ENCODE measurements around the gene CACNA1S. TPM values are rescaled to one million over a fixed set of nuclear protein-coding genes. Genes with fewer than 3 reads are reported as not detected.

CACNA1S gene
- total RNA-seq, 1 experiment from 2014 or later = not detected

DNA sequence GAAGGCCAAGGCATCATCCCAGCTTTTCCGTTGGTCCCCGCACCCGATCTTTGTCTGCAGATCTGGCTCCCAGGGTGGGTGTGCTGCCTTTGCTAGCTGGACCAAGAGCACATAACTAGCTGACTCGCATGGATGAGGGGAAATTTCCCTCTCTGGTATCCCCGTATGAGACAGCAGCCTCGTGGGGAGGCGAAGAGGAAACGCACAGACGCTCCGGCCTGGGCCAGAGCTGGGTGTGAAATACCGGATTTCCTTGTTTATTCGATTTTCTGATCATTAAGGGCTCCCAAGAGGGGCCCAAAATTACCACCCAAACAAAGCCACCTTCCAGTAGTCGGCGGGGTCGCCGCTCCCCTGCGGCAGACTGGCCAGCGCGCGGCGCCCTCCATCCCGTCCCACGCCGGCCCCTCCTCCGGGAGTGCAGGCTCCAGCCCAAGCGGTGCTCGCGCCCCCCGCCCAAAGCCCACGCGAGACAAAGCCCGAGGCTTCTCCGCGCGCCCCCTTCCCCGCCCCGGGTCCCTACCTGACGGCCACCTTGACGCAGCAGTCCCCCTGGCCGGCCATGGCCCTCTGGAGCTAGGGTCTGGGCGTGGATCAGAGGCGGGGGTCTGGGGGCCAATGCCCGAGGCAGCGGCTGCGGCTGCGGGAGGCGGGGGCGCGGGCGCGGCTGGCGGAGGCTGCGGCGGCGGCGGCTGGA, 89.3 kb downstream of the CACNA1S start:
- TF ChIP-seq, protein P1, sequence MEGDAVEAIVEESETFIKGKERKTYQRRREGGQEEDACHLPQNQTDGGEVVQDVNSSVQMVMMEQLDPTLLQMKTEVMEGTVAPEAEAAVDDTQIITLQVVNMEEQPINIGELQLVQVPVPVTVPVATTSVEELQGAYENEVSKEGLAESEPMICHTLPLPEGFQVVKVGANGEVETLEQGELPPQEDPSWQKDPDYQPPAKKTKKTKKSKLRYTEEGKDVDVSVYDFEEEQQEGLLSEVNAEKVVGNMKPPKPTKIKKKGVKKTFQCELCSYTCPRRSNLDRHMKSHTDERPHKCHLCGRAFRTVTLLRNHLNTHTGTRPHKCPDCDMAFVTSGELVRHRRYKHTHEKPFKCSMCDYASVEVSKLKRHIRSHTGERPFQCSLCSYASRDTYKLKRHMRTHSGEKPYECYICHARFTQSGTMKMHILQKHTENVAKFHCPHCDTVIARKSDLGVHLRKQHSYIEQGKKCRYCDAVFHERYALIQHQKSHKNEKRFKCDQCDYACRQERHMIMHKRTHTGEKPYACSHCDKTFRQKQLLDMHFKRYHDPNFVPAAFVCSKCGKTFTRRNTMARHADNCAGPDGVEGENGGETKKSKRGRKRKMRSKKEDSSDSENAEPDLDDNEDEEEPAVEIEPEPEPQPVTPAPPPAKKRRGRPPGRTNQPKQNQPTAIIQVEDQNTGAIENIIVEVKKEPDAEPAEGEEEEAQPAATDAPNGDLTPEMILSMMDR (conservative IDR thresholded peaks at IDR 0.05) = no peak
- Histone ChIP-seq H2BK5ac (ENCODE audit: insufficient read length, low read length) (no peak overlapping the region), H3K18ac (ENCODE audit: insufficient read length, low read depth, low read length) (no peak overlapping the region), H2BK12ac (ENCODE audit: insufficient read length, low read depth, low read length) (no peak overlapping the region), H3K79me2 (ENCODE audit: insufficient read depth, low read length) (no peaks in the 10 kb centered on the region), H3K56ac (ENCODE audit: insufficient read length, low read depth, low read length) (no peak overlapping the region), H3K79me1 (ENCODE audit: insufficient read depth, low read depth, low read length, poor library complexity, severe bottlenecking) (no peaks in the 10 kb centered on the region), H3K27ac (ENCODE audit: insufficient read length, low read depth, low read length) (no peak overlapping the region), H4K20me1 (ENCODE audit: control insufficient read depth, insufficient read depth, insufficient read length) (no peaks in the 10 kb centered on the region), H3K27me3 (ENCODE audit: insufficient read depth, low read length) (no peaks in the 10 kb centered on the region), H4K5ac (ENCODE audit: insufficient read length, low read depth, low read length) (no peak overlapping the region), H3K4ac (ENCODE audit: low read depth, low read length) (no peak overlapping the region), H3K9me3 (ENCODE audit: control insufficient read depth, low read depth, low read length) (no peaks in the 10 kb centered on the region), H3K14ac (ENCODE audit: insufficient read depth, low read length) (peak overlapping the region; percentile 14), H3K23me2 (ENCODE audit: insufficient read length, low read depth, low read length, poor library complexity, severe bottlenecking) (peaks cover 14% of the 10 kb centered on the region), H2AK5ac (ENCODE audit: insufficient read length, low read length) (no peak overlapping the region), H3K4me2 (ENCODE audit: insufficient read depth, insufficient read length, low read length) (peak overlapping the region; percentile 86), H2BK15ac (ENCODE audit: low read depth, low read length) (no peak overlapping the region), H3K23ac (ENCODE audit: insufficient read length, low read depth, low read length) (no peak overlapping the region), H4K8ac (replicated peaks; ENCODE audit: insufficient read length, low read depth, low read length) (no peak overlapping the region), H2BK120ac (ENCODE audit: low read depth, low read length, poor library complexity, severe bottlenecking) (no peak overlapping the region), H4K91ac (ENCODE audit: insufficient read length, low read depth, low read length) (no peak overlapping the region), H3K4me1 (ENCODE audit: insufficient read depth, low read length) (peaks cover 20% of the 10 kb centered on the region), H3T11ph (ENCODE audit: low read length) (no peak overlapping the region), H3K9ac (ENCODE audit: extremely low read depth, insufficient read length, low read length) (peak overlapping the region; percentile 25), H2BK20ac (ENCODE audit: low read depth, low read length, poor library complexity, severe bottlenecking) (no peak overlapping the region), H2AFZ (ENCODE audit: low read length) (no peak overlapping the region)
- H3K27ac Mint-ChIP-seq = peak overlapping the region in 1 of 3 experiments; percentile 63; a peak in 1 of 7 replicates
- peak overlapping the region; percentile 66 to 94 for H3K4me3 Mint-ChIP-seq
- H3K27me3 Mint-ChIP-seq (ENCODE audit: low read depth) = peaks cover 12% of the 10 kb centered on the region
- H3K9me3 Mint-ChIP-seq = no peaks in the 10 kb centered on the region
- H3K36me3 Mint-ChIP-seq (ENCODE audit: insufficient read depth in 1 of 3, low read depth in 3 of 3) = peaks cover 0 to 11% (median 0%) of the 10 kb centered on the region in 3 experiments; a peak in 2 of 7 replicates
- no CpG with 5 or more reads among the region's 56 CpGs for WGBS (ENCODE audit: extremely low coverage, insufficient read length, low lambda C conversion rate)
- peaks cover 58 to 70% of the 10 kb centered on the region in 2 experiments for H3K4me1 Mint-ChIP-seq
- DNase-seq = no peak

All from H9 (cell line).